Activated CD4-positive, alpha-beta T cell treated with anti-CD3 and anti-CD28 coated beads, Interleukin-2, amount 10 ng/mL, durations not matched to agents 7 days and 5 days (primary cell): Measurements from ENCODE around the gene PYDC1. TPM values are rescaled to one million over a fixed set of nuclear protein-coding genes. Genes with fewer than 3 reads are reported as not detected.

ENCODE experiments used
- CTCF ChIA-PET: fragments of 350-600 bp; sonication (Branson Sonifier 250); formaldehyde crosslinking; loops from one replicate; lab custom pipeline; 2021; ENCODE audit warnings: antibody characterized with exemption; lab: Charles Lee
- POLR2A ChIA-PET: fragments of 350-600 bp; sonication (Branson Sonifier 250); formaldehyde crosslinking; loops from one replicate; lab custom pipeline; 2021; ENCODE audit warnings: antibody characterized with exemption; lab: Charles Lee
- DNase-seq: peaks from one replicate; pipeline ENCODE4 v3.0.0-alpha.2; 2020
- H3K27ac Mint-ChIP-seq: one replicate; pipeline ENCODE4 v1.8.0; 2021; ENCODE audit warnings: mild to moderate bottlenecking, moderate library complexity, mixed read lengths
- H3K27me3 Mint-ChIP-seq: one replicate; pipeline ENCODE4 v1.8.0; 2021; ENCODE audit warnings: mixed read lengths
- H3K36me3 Mint-ChIP-seq: one replicate; pipeline ENCODE4 v1.8.0; 2021; ENCODE audit warnings: low read depth, mixed read lengths
- H3K4me1 Mint-ChIP-seq: one replicate; pipeline ENCODE4 v1.8.0; 2021; ENCODE audit warnings: mixed read lengths
- H3K4me3 Mint-ChIP-seq: one replicate; pipeline ENCODE4 v1.8.0; 2021; ENCODE audit warnings: mild to moderate bottlenecking, moderate library complexity, mixed read lengths
- H3K9me3 Mint-ChIP-seq: one replicate; pipeline ENCODE4 v1.8.0; 2021; ENCODE audit warnings: mixed read lengths
- total RNA-seq, 2 experiments: library from RNA; stranded (reverse); gene quantifications; one replicate each; pipeline ENCODE4 v1.2.3, GENCODE V29; 2021

The PYDC1 gene
- total RNA-seq, 2 experiments from 2014 or later, result not detected

DNA sequence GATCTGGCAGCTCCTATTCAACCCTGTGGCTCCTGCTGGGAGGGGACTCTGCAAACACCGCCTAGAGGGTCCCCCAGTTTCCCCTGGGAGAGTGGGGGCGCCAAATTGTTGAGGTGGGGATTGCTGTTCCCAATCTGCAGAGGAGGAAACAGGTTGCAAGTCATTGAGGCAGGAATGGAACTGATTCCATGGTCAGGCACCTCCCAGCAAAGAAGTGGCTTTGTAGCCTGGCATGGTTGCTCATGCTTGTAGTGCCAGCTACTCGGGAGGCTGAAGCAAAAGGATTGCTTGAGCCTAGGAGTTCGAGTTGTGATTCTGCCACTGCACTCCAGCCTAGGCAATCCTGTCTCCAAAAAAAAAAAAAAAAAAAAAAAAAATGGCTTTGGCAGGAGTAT lies 198 bp upstream of the PYDC1 start:
- DNase-seq, result no peak
- H3K9me3 Mint-ChIP-seq, result no peaks in the 10 kb centered on the region
- ChIA-PET POLR2A (interaction anchor here (0.7 kb wide), 1 partner anchor 166 kb away, joined by 3 read pairs; no protein-coding TSS in a partner anchor), CTCF (interaction anchor here (0.6 to 2.2 kb wide), 8 partner anchors 10 to 403 kb away, joined by 3 to 12 read pairs (median 5); partner anchors contain the start of gene PYCARD)
- H3K36me3 Mint-ChIP-seq, result no peaks in the 10 kb centered on the region
- H3K27ac Mint-ChIP-seq, result no peak overlapping the region
- H3K4me3 Mint-ChIP-seq, result peak overlapping the region; percentile 40
- peaks cover 20% of the 10 kb centered on the region for H3K4me1 Mint-ChIP-seq
- peaks cover 56% of the 10 kb centered on the region for H3K27me3 Mint-ChIP-seq

DNA sequence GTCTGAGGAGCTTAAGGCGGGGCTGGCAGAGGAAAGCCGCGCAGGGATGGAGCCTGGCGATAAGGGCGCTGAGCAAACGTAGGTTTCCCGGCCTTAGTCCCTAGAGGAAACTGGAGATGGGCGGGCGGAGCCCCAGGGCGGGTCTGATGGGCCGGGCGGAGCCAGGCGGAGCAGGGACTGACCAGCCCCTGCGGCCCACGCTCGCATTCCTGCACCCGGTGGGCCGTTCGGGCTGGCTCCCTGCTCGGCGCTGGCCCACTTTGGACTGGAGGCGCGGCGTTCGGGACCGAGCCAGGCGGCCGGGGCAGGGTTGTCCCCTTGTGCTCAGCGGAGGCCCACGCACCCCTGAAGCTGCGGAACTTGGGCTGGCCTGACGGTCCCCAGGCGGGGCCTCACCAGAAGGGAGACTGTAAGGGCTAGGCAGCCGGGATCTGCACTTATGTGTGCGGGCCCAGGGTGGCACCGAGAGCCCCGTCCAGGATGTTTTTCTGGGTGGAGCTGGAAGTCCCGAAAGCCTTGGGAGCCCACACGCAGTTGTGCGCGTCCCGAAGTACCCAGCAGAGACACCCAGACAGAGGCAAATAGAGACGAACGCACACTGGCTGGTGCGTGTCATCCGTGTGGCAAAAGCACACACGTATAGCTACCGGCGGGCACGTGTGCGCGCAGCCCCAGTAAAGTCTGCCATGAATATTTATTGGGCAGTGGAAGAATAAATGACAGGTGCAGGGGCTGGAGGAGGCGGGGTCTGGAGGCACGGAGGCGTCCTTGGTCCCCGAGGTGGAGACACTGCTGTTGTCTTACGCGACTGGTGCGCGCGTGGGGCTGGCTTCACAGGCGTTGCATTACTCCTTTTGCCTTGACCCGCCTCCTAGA lies 1.4 kb downstream of the PYDC1 start:
- Mint-ChIP-seq H3K4me3 (peak overlapping the region; percentile 43), H3K36me3 (no peaks in the 10 kb centered on the region), H3K27me3 (peaks cover 43% of the 10 kb centered on the region), H3K4me1 (peaks cover 29% of the 10 kb centered on the region), H3K9me3 (no peaks in the 10 kb centered on the region), H3K27ac (no peak overlapping the region)
- ChIA-PET CTCF (interaction anchor here (0.6 to 2.1 kb wide), 9 partner anchors 8 to 192 kb away, joined by 3 to 12 read pairs (median 3); partner anchors contain the start of gene PYCARD), POLR2A (no interaction called here)
- DNase-seq, result no peak

DNA sequence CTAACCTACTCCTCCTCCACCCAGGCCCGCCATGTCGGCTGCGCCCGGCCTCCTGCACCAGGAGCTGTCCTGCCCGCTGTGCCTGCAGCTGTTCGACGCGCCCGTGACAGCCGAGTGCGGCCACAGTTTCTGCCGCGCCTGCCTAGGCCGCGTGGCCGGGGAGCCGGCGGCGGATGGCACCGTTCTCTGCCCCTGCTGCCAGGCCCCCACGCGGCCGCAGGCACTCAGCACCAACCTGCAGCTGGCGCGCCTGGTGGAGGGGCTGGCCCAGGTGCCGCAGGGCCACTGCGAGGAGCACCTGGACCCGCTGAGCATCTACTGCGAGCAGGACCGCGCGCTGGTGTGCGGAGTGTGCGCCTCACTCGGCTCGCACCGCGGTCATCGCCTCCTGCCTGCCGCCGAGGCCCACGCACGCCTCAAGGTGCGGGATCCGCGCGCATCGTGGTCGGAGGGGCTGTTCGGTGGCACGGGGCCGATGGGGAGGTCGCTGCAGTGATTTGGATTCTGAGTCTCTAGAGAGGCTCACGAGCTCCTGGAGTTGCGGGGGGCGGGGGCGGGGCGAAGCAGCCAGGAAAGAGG lies 2.1 kb downstream of the PYDC1 start:
- Mint-ChIP-seq H3K4me3 (no peak overlapping the region), H3K4me1 (peaks cover 34% of the 10 kb centered on the region), H3K36me3 (no peaks in the 10 kb centered on the region), H3K27me3 (peaks cover 43% of the 10 kb centered on the region), H3K27ac (no peak overlapping the region), H3K9me3 (no peaks in the 10 kb centered on the region)
- no peak for DNase-seq
- CTCF ChIA-PET, result interaction anchor here (0.6 to 1.6 kb wide), 4 partner anchors 11 to 193 kb away, joined by 3 to 6 read pairs (median 3); no protein-coding TSS in a partner anchor
- POLR2A ChIA-PET, result no interaction called here

DNA sequence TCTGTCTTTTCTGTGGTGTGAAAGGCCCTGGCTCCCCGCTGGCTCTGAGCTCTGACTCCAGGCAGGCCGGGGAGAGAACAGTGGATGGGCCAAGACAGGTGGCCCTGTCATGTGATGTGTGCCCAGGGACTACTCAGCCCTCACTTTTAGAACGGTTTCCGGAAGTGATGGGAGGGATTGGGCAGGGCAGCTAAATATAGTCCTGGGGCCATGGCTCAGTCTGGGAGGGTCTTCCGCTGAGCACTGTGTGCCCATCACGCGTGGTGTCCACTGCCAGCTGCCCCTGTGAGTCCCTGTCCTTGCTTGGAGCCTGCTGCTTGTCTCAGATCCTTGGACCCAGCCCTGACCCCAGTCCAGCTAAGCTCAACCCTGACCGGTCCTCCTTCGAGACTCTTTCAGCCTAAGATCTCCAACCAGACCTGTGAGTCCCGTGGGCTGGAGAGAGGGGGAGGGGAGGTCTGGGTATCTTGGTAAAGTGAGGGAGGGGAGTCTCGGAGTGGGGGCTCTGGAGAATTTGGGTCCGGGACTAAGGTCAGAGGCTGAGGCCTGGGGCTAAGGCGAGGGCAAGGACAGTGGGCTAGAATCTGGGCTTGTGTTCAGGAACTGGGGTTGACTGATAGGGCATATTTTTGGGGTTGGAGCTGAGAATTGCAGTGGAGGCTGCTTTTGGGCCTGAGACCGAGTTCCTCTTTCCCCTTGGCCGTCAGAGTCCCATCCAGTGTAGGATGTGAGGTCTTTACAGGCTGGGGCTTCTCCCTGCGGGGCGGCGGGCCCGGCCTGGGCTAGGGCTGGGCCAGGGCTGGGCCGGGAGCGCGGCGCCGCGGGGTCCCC lies 2.8 kb downstream of the PYDC1 start, which contains the start of gene TRIM72:
TSS of gene TRIM72 (plus strand) at position 243 of the 831 bp plus-strand sequence. CDS start 620 bp downstream, outside the sequence.
- DNase-seq, result no peak
- no peaks in the 10 kb centered on the region for H3K36me3 Mint-ChIP-seq
- peaks cover 34% of the 10 kb centered on the region for H3K4me1 Mint-ChIP-seq
- no peak within 1 kb of the TSS for H3K27ac Mint-ChIP-seq
- POLR2A ChIA-PET, result no interaction called here
- H3K9me3 Mint-ChIP-seq, result no peaks in the 10 kb centered on the region
- H3K27me3 Mint-ChIP-seq, result peaks cover 42% of the 10 kb centered on the region
- CTCF ChIA-PET, result interaction anchor here (0.6 to 1.6 kb wide), 4 partner anchors 9 to 194 kb away, joined by 3 to 6 read pairs (median 4); no protein-coding TSS in a partner anchor
- no peak within 1 kb of the TSS for H3K4me3 Mint-ChIP-seq

DNA sequence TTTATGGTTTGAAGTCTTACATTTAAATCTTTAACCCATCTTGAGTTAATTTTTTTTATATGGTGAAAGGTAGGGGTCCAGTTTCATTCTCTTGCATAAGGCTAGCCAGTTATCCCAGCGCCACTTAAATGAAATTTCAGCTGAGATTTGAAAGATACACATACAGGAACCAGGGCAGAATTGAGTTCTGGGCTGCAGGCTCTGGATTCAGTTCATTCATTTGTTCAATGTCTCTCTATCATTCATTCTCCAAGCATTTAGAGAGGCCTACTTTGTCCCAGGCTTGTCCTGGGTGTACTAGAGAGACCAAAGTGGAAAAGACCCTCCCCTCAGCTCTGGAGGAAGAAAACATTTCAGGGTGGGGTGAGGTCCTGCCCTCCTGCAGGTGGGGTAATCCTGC lies 3.6 kb downstream of the PYDC1 start:
- H3K9me3 Mint-ChIP-seq, result no peaks in the 10 kb centered on the region
- ChIA-PET POLR2A (no interaction called here), CTCF (interaction anchor here (1.2 to 2.4 kb wide), 3 partner anchors 8 to 11 kb away, joined by 3 to 6 read pairs (median 6); partner anchors contain the start of gene PYCARD)
- peaks cover 36% of the 10 kb centered on the region for H3K27me3 Mint-ChIP-seq
- H3K4me3 Mint-ChIP-seq, result no peak overlapping the region
- no peak overlapping the region for H3K27ac Mint-ChIP-seq
- no peaks in the 10 kb centered on the region for H3K36me3 Mint-ChIP-seq
- H3K4me1 Mint-ChIP-seq, result peaks cover 35% of the 10 kb centered on the region
- DNase-seq, result no peak

DNA sequence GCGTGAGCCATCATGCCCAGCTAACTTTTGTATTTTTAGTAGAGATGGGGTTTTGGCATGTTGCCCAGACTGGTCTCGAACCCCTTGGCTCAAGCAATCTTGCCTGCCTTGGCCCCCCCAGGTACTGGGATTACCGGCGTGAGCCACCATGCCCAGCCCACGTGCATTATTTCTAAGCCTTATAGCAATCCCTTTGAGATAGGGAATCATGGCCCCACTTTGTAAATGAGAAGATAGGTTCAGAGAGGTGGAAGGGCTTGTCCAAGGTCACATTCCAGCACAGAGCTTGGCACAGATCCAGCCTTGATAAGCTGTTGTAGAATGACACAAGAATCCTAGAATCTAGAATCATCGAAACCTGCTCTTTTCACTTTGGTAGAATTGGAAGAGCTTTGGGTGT lies 10.2 kb downstream of the PYDC1 start:
- peaks cover 38% of the 10 kb centered on the region for H3K4me1 Mint-ChIP-seq
- H3K27me3 Mint-ChIP-seq, result peaks cover 5% of the 10 kb centered on the region
- DNase-seq, result no peak
- no peak overlapping the region for H3K4me3 Mint-ChIP-seq
- ChIA-PET CTCF (interaction anchor here (0.6 to 1.1 kb wide), 5 partner anchors 9 to 21 kb away, joined by 3 to 5 read pairs (median 3); partner anchors contain the start of gene PYDC1), POLR2A (no interaction called here)
- no peaks in the 10 kb centered on the region for H3K36me3 Mint-ChIP-seq
- H3K27ac Mint-ChIP-seq, result no peak overlapping the region
- H3K9me3 Mint-ChIP-seq, result no peaks in the 10 kb centered on the region

DNA sequence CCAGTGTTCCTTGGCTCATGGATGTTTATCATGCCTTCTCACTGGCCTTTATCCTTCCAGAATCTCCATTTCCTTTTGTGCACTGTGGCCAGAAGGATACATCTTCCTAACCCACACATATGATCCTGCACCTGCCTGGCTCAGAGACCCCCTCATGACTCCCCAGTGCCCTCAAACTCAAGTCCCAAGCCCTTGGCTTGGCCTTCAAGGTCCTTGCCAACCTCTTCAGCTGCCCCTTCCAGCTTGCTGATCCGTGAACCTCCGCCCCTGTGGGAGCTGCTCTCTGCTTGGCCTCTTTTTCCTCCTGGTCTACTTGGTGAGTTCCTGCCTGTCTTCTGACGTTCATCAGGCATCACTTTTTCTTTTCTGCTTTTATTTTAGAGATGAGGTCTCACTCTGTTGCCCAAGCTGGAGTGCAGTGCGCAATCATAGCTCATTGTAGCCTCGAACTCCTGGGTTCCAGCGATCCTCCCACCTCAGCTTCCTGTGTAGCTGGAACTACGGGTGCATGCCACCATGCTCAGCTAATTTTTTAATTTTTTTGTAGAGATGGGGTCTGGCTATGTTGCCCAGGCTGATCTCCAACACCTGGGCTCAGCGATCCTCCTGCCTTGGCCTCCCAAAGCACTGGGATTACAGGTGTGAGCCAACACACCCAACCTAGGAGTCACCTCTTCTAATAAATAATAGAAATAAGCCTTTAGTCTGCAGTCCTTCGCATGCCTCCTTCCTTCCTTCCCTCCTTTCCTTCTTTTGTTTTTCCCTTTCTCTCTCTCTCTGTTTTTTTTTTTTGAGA lies 11.9 kb downstream of the PYDC1 start:
- ChIA-PET CTCF (interaction anchor here (0.8 to 1.8 kb wide), 3 partner anchors 8 to 14 kb away, joined by 3 to 6 read pairs (median 4); partner anchors contain the start of gene TRIM72), POLR2A (no interaction called here)
- peaks cover 43% of the 10 kb centered on the region for H3K4me1 Mint-ChIP-seq
- no peaks in the 10 kb centered on the region for H3K9me3 Mint-ChIP-seq
- DNase-seq, result no peak
- H3K27ac Mint-ChIP-seq, result peak overlapping the region; percentile 80
- H3K27me3 Mint-ChIP-seq, result peaks cover 5% of the 10 kb centered on the region
- peaks cover 12% of the 10 kb centered on the region for H3K36me3 Mint-ChIP-seq
- H3K4me3 Mint-ChIP-seq, result no peak overlapping the region

DNA sequence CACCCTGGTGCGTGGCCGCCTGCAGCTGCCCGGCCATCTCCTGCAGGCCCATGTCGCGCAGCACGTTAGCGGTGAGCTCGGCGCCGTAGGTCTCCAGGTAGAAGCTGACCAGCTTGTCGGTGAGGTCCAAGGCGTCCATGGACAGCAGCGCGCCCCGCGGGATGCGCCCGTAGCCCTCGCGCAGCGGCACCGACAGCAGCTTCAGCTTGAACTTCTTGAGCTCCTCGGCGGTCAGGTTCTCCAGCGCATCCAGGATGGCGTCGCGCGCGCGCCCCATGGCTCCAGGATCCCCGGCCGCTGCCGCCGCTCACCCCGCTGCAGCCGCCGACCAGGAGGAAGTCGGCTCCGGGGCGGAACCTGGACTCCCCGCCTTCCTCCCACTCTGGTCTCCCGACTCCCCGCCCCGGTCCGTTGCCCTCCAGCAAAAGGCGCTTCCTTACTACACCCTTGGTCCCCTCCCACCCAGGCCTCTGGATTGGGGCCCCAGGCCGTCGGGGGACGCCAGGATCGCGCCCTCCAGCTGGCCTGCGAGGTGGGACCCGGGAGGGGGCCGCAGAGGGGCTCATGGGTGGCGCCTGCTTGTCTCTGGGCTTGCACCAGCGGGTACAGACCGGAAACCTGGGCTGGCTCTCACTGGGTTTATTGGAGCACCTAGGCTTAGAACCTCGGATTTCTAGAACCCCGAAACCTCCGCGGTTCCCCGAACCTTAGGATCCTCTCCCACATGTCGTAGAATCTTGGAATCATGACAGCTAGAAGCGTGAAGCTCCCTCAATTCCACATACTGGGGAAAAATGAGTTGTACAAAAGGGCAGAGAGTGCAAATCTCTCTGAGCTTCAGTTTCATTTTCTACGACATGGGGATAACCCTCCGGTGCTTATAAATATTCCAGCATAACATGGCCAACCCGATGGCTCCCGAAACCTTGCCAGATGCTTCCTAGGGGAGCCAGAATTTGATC lies 14.2 kb downstream of the PYDC1 start, which contains the start of gene PYCARD:
TSS of gene PYCARD (minus strand) at position 347 of the 962 bp plus-strand sequence. CDS start at position 277, 70 bp downstream.
- H3K4me1 Mint-ChIP-seq, result peaks cover 59% of the 10 kb centered on the region
- peaks cover 24% of the 10 kb centered on the region for H3K36me3 Mint-ChIP-seq
- peak within 1 kb of the TSS; percentile 91 for H3K27ac Mint-ChIP-seq
- H3K4me3 Mint-ChIP-seq, result peak within 1 kb of the TSS; percentile 87
- ChIA-PET POLR2A (interaction anchor here (0.6 to 0.9 kb wide), 3 partner anchors 22 to 240 kb away, joined by 3 to 9 read pairs (median 3); partner anchors contain the start of gene ZNF843), CTCF (interaction anchor here (0.6 to 2.8 kb wide), 12 partner anchors 9 to 1414 kb away, joined by 3 to 12 read pairs (median 3); partner anchors contain the start of genes PYDC1 and ZNF843)
- peaks cover 5% of the 10 kb centered on the region for H3K27me3 Mint-ChIP-seq
- no peaks in the 10 kb centered on the region for H3K9me3 Mint-ChIP-seq
- peak; percentile 46 for DNase-seq

DNA sequence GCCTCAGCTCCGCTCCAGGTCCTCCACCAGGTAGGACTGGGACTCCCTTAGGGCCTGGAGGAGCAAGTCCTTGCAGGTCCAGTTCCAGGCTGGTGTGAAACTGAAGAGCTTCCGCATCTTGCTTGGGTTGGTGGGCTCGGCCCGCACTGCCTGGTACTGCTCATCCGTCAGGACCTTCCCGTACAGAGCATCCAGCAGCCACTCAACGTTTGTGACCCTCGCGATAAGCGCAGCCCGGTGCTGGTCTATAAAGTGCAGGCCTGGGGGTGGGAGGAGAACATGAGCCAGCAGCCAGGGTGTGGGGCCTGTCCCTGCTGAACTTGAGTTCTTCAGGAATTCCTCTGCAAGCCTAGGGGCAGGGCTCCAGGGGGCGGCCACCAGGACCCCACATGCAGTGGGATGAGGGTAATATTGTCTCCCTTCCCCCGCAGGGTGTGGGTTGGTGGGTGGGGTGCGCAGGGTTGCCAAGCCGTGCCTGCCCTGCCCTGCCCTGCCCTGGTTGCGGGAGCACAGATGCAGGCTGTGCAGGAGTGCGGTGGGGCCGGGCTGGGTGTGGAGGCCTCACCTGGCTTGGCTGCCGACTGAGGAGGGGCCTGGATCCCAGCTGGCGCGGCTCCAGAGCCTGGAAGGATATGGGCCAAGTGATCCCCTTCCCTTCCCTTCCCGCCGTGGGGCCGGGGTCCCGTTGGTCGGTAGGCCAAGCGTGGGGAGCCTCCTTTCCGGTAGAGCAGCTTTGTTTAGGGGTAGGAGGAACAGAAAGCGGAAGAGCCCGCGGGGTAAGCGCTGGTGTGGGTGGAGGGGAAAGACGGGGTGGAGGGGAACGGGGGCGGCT lies 15.1 kb downstream of the PYDC1 start:
- Mint-ChIP-seq H3K27me3 (peaks cover 4% of the 10 kb centered on the region), H3K4me3 (peak overlapping the region; percentile 87), H3K4me1 (peaks cover 61% of the 10 kb centered on the region), H3K27ac (peak overlapping the region; percentile 91), H3K9me3 (no peaks in the 10 kb centered on the region), H3K36me3 (peaks cover 26% of the 10 kb centered on the region)
- DNase-seq, result peak; percentile 59
- POLR2A ChIA-PET, result interaction anchor here (0.6 to 0.9 kb wide), 2 partner anchors 66 to 241 kb away, joined by 3 read pairs; partner anchors contain the start of gene ZNF843
- CTCF ChIA-PET, result interaction anchor here (0.6 to 2.8 kb wide), 15 partner anchors 9 to 242 kb away, joined by 3 to 12 read pairs (median 4); partner anchors contain the start of genes PYDC1 and ZNF843
